Astrocyte of the cerebellum (primary cell): ENCODE measurements around the gene THAP4.
A peak's percentile ranks its signal among the peaks of the same experiment; 100 is the strongest.

Source experiments
- DNase-seq: peaks from one replicate; pipeline ENCODE4 v3.0.0-alpha.2; 2011; ENCODE audit warnings: low read depth
- H3K4me3 ChIP-seq: 2 replicates; pipeline ENCODE4 v1.5.1; 2011; ENCODE audit warnings: mild to moderate bottlenecking, low read depth, low read length, moderate library complexity
- CTCF ChIP-seq: IDR thresholded peaks from 2 replicates; pipeline ENCODE4 v1.5.1; 2012; ENCODE audit warnings: low read length, low read depth, moderate library complexity, mild to moderate bottlenecking; ENCODE audit errors: missing control alignments
- in situ Hi-C: cut with HindIII; loops from 2 replicates; pipeline ENCODE4 v1.10.0; 2017; ENCODE audit warnings: low sequenced_read_pairs

THAP4 gene

GRCh38 chr2:241550616-241551580, 86.1 kb downstream of the THAP4 start:
- TF ChIP-seq CTCF, result no peak
- H3K4me3 ChIP-seq, result no peak overlapping the region
- no peak for DNase-seq
- in situ Hi-C loops, result no loop called here

- no peak for TF ChIP-seq CTCF
- DNase-seq, result no peak
- in situ Hi-C loops, result no loop called here
- H3K4me3 ChIP-seq, result no peak overlapping the region
Observed at GRCh38 chr2:241548451-241548835, 88.5 kb downstream of the THAP4 start.

DNA sequence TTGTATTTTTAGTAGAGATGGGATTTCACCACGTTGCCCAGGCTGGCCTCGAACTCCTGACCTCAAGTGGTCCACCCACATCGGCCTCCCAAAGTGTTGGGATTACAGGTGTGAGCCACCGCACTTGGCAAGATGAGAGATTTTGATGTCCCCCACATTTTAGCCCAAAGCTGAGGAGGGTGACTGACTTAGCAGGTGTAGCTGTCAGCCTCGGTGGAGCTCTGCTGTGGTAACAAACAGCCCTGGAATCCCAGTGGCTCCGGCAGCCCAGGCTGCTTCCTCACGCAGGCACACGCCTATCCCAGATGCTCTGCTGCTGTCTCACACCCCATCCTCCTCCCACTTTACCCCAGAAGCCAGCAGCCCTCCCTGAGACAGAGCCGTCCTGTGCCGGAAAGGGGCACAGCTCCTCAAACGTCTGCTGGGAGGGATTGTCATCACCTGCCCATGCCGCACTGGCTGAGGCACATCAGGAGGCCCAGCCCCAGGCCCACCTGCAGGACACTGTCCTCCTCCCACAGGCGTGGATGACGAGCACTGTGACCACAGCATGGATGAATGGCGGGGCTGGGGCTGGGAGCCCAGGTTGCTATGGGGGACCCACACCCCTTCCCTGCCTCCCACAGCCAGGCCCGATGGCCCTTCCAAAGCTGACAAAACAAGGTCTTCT, 89.0 kb downstream of the THAP4 start:
- TF ChIP-seq CTCF, result no peak
- H3K4me3 ChIP-seq, result no peak overlapping the region
- in situ Hi-C loops, result no loop called here
- DNase-seq, result no peak

- no peak overlapping the region for H3K4me3 ChIP-seq
- no peak for TF ChIP-seq CTCF
- DNase-seq, result peak; percentile 94
- in situ Hi-C loops, result no loop called here
Observed at GRCh38 chr2:241546771-241547498, 90.0 kb downstream of the THAP4 start.

GRCh38 chr2:241545523-241546473, 91.2 kb downstream of the THAP4 start:
- no peak for DNase-seq
- no peak for TF ChIP-seq CTCF
- in situ Hi-C loops, result no loop called here
- no peak overlapping the region for H3K4me3 ChIP-seq
